ENCODE data around the gene TMEM156. TPM values are rescaled to one million over a fixed set of nuclear protein-coding genes. Genes with fewer than 3 reads are reported as not detected.
"Not testable (repeated sequence)": the region's sequence is repeated elsewhere in the genome, so short reads cannot be mapped to it uniquely, and the experiment has no call there.

Gene TMEM156
- total RNA-seq, 4 donors from 2014 or later, result 0.70 to 14.9 (median 0.94) TPM; not detected in 1

GRCh38 chr4:39036172-39036571 is 4.0 kb upstream of the TMEM156 start:
- no peak overlapping the region for H3K27ac ChIP-seq
- H3K9me3 ChIP-seq, result no peaks in the 10 kb centered on the region
- H3K4me3 ChIP-seq, result no peak overlapping the region
- TF ChIP-seq POLR2A (IDR thresholded peaks at IDR 0.05) (no peak), CTCF (IDR thresholded peaks at IDR 0.05) (no peak)
- peaks cover 0 to 5% (median 2%) of the 10 kb centered on the region in 4 donors for H3K4me1 ChIP-seq
- no peaks in the 10 kb centered on the region for H3K27me3 ChIP-seq
- H3K36me3 ChIP-seq, result no peaks in the 10 kb centered on the region
- DNase-seq, result no peak

- H3K4me1 ChIP-seq, DNase-seq, H3K36me3 ChIP-seq, H3K27me3 ChIP-seq, H3K9me3 ChIP-seq: not testable (repeated sequence)
- Histone ChIP-seq H3K27ac (peak overlapping the region; percentile 55 to 79 (median 60)), H3K4me3 (peak overlapping the region; percentile 23 to 42 (median 36))
These were observed 604 bp downstream of the TMEM156 start for GRCh38 chr4:39031590-39032020.

GRCh38 chr4:39030725-39031124 is 1.5 kb downstream of the TMEM156 start:
- TF ChIP-seq POLR2A (IDR thresholded peaks at IDR 0.05), result no peak
- TF ChIP-seq CTCF (IDR thresholded peaks at IDR 0.05), result peak in 1 of 6 experiments; percentile 4

GRCh38 chr4:39029752-39030694 is 2.2 kb downstream of the TMEM156 start:
- H3K4me1 ChIP-seq, result peaks cover 0 to 5% (median 4%) of the 10 kb centered on the region in 4 donors
- no peaks in the 10 kb centered on the region for H3K9me3 ChIP-seq
- H3K4me3 ChIP-seq, result peak overlapping the region in 3 of 4 donors; percentile 23 to 42 (median 36)
- peak in 1 of 3 donors; percentile 41 for DNase-seq
- H3K36me3 ChIP-seq, result no peaks in the 10 kb centered on the region
- no peaks in the 10 kb centered on the region for H3K27me3 ChIP-seq
- TF ChIP-seq CTCF (IDR thresholded peaks at IDR 0.05), result peak in 1 of 6 experiments; percentile 7
- no peak for TF ChIP-seq POLR2A (IDR thresholded peaks at IDR 0.05)
- peak overlapping the region; percentile 3 to 79 (median 39) for H3K27ac ChIP-seq

More at GRCh38 chr4:39030725-39031124, 1.5 kb downstream of the TMEM156 start:
- peaks cover 0 to 5% (median 4%) of the 10 kb centered on the region in 4 donors for H3K4me1 ChIP-seq
- no peak for DNase-seq
- H3K27ac ChIP-seq, result peak overlapping the region; percentile 3 to 79 (median 39)
- no peaks in the 10 kb centered on the region for H3K9me3 ChIP-seq
- H3K4me3 ChIP-seq, result peak overlapping the region in 3 of 4 donors; percentile 23 to 42 (median 36)
- H3K36me3 ChIP-seq, result no peaks in the 10 kb centered on the region
- H3K27me3 ChIP-seq, result no peaks in the 10 kb centered on the region

GRCh38 chr4:39026096-39026495 is 6.1 kb downstream of the TMEM156 start:
- TF ChIP-seq CTCF (IDR thresholded peaks at IDR 0.05) (no peak), POLR2A (IDR thresholded peaks at IDR 0.05) (no peak)
- H3K4me1 ChIP-seq, result peaks cover 0 to 3% (median 0%) of the 10 kb centered on the region in 4 donors
- H3K36me3 ChIP-seq, result no peaks in the 10 kb centered on the region
- no peak overlapping the region for H3K4me3 ChIP-seq
- no peak for DNase-seq
- peak overlapping the region in 1 of 4 donors; percentile 74 for H3K27ac ChIP-seq
- H3K9me3 ChIP-seq, result no peaks in the 10 kb centered on the region
- no peaks in the 10 kb centered on the region for H3K27me3 ChIP-seq

GRCh38 chr4:39025552-39026085 is 6.6 kb downstream of the TMEM156 start:
- Histone ChIP-seq H3K9me3 (no peaks in the 10 kb centered on the region), H3K36me3 (no peaks in the 10 kb centered on the region), H3K4me1 (peaks cover 0 to 3% (median 0%) of the 10 kb centered on the region in 4 donors), H3K27ac (no peak overlapping the region), H3K4me3 (no peak overlapping the region), H3K27me3 (no peaks in the 10 kb centered on the region)
- TF ChIP-seq CTCF (IDR thresholded peaks at IDR 0.05) (no peak), POLR2A (IDR thresholded peaks at IDR 0.05) (no peak)
- DNase-seq, result no peak

Data from Peyer's patch (tissue), 4 donors.